Keratinocyte (primary cell): ENCODE measurements around the gene DMD. TPM values are rescaled to one million over a fixed set of nuclear protein-coding genes. Genes with fewer than 3 reads are reported as not detected.

Experiments
- DNase-seq: peaks from one replicate; pipeline ENCODE4 v3.0.0-alpha.2; 2011; ENCODE audit warnings: low read depth, missing footprints, low spot score
- FAIRE-seq: peaks from 2 replicates; lab custom pipeline; 2011; peaks lifted over from hg19 to GRCh38; lab: Jason Lieb, UNC
- H2AFZ ChIP-seq: 2 replicates; pipeline ENCODE4 v1.6.0; 2012; ENCODE audit warnings: low read length, control low read depth, inconsistent platforms; ENCODE audit not compliant: control insufficient read depth
- H3K27ac ChIP-seq: 2 replicates; pipeline ENCODE4 v1.5.1; 2011; ENCODE audit warnings: low read length; ENCODE audit not compliant: control insufficient read depth, insufficient read depth
- H3K27me3 ChIP-seq: 3 replicates; pipeline ENCODE4 v1.6.0; 2011; ENCODE audit warnings: low read length; ENCODE audit not compliant: control insufficient read depth, insufficient read depth; ENCODE audit errors: extremely low read depth
- H3K36me3 ChIP-seq, 2 experiments: 2 replicates in 1 of 2; 3 replicates in 1 of 2; pipeline ENCODE4 v1.5.1; 2011; ENCODE audit warnings: low read length in 2 of 2, mild to moderate bottlenecking in 1 of 2; ENCODE audit not compliant: control insufficient read depth in 2 of 2, insufficient read depth in 2 of 2; ENCODE audit errors: extremely low read depth in 1 of 2
- H3K4me1 ChIP-seq: 3 replicates; pipeline ENCODE4 v1.5.1; 2011; ENCODE audit warnings: low read length; ENCODE audit not compliant: control insufficient read depth, insufficient read depth; ENCODE audit errors: extremely low read depth
- H3K4me2 ChIP-seq: 3 replicates; pipeline ENCODE4 v1.6.0; 2011; ENCODE audit warnings: low read depth, low read length; ENCODE audit not compliant: control insufficient read depth, insufficient read depth; ENCODE audit errors: extremely low read depth
- H3K4me3 ChIP-seq, 3 experiments: fragments of 200-600 bp in 1 of 3; sonication (generic) in 1 of 3; 2 replicates in 2 of 3; 3 replicates in 1 of 3; pipeline ENCODE4 v1.5.1; 2011 to 2016; ENCODE audit warnings: low read length in 3 of 3, mild to moderate bottlenecking in 3 of 3, control low read depth in 2 of 3, inconsistent platforms in 1 of 3, low read depth in 1 of 3, mixed read lengths in 1 of 3, mixed run types in 1 of 3, moderate library complexity in 1 of 3; ENCODE audit not compliant: control insufficient read depth in 2 of 3, insufficient read depth in 2 of 3; ENCODE audit errors: extremely low read depth in 1 of 3
- H3K79me2 ChIP-seq: 2 replicates; pipeline ENCODE4 v1.6.0; 2012; ENCODE audit warnings: low read length; ENCODE audit not compliant: control insufficient read depth, insufficient read depth
- H3K9ac ChIP-seq: 3 replicates; pipeline ENCODE4 v1.6.0; 2011; ENCODE audit warnings: low read length; ENCODE audit not compliant: control insufficient read depth, insufficient read depth; ENCODE audit errors: extremely low read depth
- H3K9me1 ChIP-seq: 3 replicates; pipeline ENCODE4 v1.6.0; 2011; ENCODE audit warnings: low read length; ENCODE audit not compliant: control insufficient read depth, insufficient read depth; ENCODE audit errors: extremely low read depth
- H3K9me3 ChIP-seq: 2 replicates; pipeline ENCODE4 v1.5.1; 2012; ENCODE audit warnings: low read depth, low read length; ENCODE audit not compliant: control insufficient read depth
- H4K20me1 ChIP-seq: 3 replicates; pipeline ENCODE4 v1.6.0; 2011; ENCODE audit warnings: low read length; ENCODE audit not compliant: control insufficient read depth, insufficient read depth; ENCODE audit errors: extremely low read depth
- CTCF ChIP-seq, 3 experiments: IDR thresholded peaks in 1 of 3; conservative IDR thresholded peaks in 1 of 3; optimal IDR thresholded peaks in 1 of 3; 2 replicates in 2 of 3; 3 replicates in 1 of 3; pipeline versions ENCODE3 to v1.5.1; 2011; ENCODE audit warnings: low read length in 3 of 3, mild to moderate bottlenecking in 3 of 3, moderate library complexity in 2 of 3, control low read depth in 1 of 3, inconsistent platforms in 1 of 3; ENCODE audit not compliant: insufficient read depth in 2 of 3; ENCODE audit errors: extremely low read depth in 1 of 3
- EZH2 ChIP-seq: IDR thresholded peaks from one replicate; pipeline ENCODE4 v1.6.1; 2012; ENCODE audit warnings: inconsistent platforms, mild to moderate bottlenecking, low read length, moderate library complexity
- dilution Hi-C: fragments of 300-500 bp; cut with MboI; formaldehyde crosslinking; loops from one replicate; pipeline ENCODE4 v1.7.0; 2020; ENCODE audit warnings: low sequenced_read_pairs; ENCODE audit not compliant: extremely low pct_ligation_motif_present
- polyA plus RNA-seq, 5 experiments: library from polyadenylated mRNA; depleted of rRNA in 3 of 5; stranded (reverse) in 3 of 5; stranded (forward) in 1 of 5; unstranded in 1 of 5; fragments of >200 nt; gene quantifications; 1 replicate in 1 of 5; 2 replicates in 3 of 5; 3 replicates in 1 of 5; pipeline versions ENCODE4 v1.2.1 to v1.2.3, GENCODE V29; 2011 to 2012; ENCODE audit warnings: missing spikeins in 2 of 5, low read depth in 1 of 5, low replicate concordance in 1 of 5

Gene DMD
- polyA plus RNA-seq, 1 donor (not counting 4 experiments of a cell fraction or from before 2014, with no cell fraction given): 8.9 TPM

- Histone ChIP-seq H3K79me2 (no peaks in the 10 kb centered on the region), H3K4me1 (no peaks in the 10 kb centered on the region), H3K4me3 (no peak overlapping the region), H3K27ac (no peak overlapping the region), H2AFZ (no peak overlapping the region), H4K20me1 (no peaks in the 10 kb centered on the region), H3K36me3 (no peaks in the 10 kb centered on the region), H3K9ac (no peak overlapping the region), H3K9me3 (peaks cover 2% of the 10 kb centered on the region), H3K4me2 (no peak overlapping the region), H3K9me1 (no peaks in the 10 kb centered on the region), H3K27me3 (no peaks in the 10 kb centered on the region)
- dilution Hi-C loops: loop anchor here (5.0 kb wide), 1 partner anchor 52 kb away; no protein-coding TSS in a partner anchor
- no peak for DNase-seq
- FAIRE-seq: no peak
- TF ChIP-seq EZH2 (no peak), CTCF (optimal IDR thresholded peaks at IDR 0.05 in 1 of 3, IDR thresholded peaks at IDR 0.05 in 1 of 3, conservative IDR thresholded peaks at IDR 0.05 in 1 of 3; ENCODE audit: extremely low read depth in 1 of 3, insufficient read depth in 2 of 3, low read length in 3 of 3) (no peak)
These were observed 1350.7 kb downstream of the DMD start for GRCh38 chrX:31860686-31861085.

GRCh38 chrX:31858915-31859314 lies 1352.4 kb downstream of the DMD start:
- no peak for FAIRE-seq
- Histone ChIP-seq H3K4me1 (no peaks in the 10 kb centered on the region), H3K9me3 (peaks cover 2% of the 10 kb centered on the region), H4K20me1 (no peaks in the 10 kb centered on the region), H3K79me2 (no peaks in the 10 kb centered on the region), H3K9ac (no peak overlapping the region), H3K4me3 (no peak overlapping the region), H2AFZ (no peak overlapping the region), H3K4me2 (no peak overlapping the region), H3K27me3 (no peaks in the 10 kb centered on the region), H3K9me1 (no peaks in the 10 kb centered on the region), H3K27ac (no peak overlapping the region), H3K36me3 (no peaks in the 10 kb centered on the region)
- dilution Hi-C loops: no loop called here
- DNase-seq: no peak
- TF ChIP-seq EZH2: no peak
- no peak for TF ChIP-seq CTCF (optimal IDR thresholded peaks at IDR 0.05 in 1 of 3, IDR thresholded peaks at IDR 0.05 in 1 of 3, conservative IDR thresholded peaks at IDR 0.05 in 1 of 3; ENCODE audit: extremely low read depth in 1 of 3, insufficient read depth in 2 of 3, low read length in 3 of 3)
